Fibroblast of skin of right quadriceps (primary cell): ENCODE data around the gene SSR2.
"Not testable (repeated sequence)": the region's sequence is repeated elsewhere in the genome, so short reads cannot be mapped to it uniquely, and the experiment has no call there.

Experiments used
- DNase-seq: peaks from one replicate; pipeline ENCODE4 v3.0.0-alpha.2; 2013

SSR2 gene

GRCh38 chr1:155989242-155990004 lies 31.3 kb downstream of the SSR2 start:
- DNase-seq = peak; percentile 72

DNA sequence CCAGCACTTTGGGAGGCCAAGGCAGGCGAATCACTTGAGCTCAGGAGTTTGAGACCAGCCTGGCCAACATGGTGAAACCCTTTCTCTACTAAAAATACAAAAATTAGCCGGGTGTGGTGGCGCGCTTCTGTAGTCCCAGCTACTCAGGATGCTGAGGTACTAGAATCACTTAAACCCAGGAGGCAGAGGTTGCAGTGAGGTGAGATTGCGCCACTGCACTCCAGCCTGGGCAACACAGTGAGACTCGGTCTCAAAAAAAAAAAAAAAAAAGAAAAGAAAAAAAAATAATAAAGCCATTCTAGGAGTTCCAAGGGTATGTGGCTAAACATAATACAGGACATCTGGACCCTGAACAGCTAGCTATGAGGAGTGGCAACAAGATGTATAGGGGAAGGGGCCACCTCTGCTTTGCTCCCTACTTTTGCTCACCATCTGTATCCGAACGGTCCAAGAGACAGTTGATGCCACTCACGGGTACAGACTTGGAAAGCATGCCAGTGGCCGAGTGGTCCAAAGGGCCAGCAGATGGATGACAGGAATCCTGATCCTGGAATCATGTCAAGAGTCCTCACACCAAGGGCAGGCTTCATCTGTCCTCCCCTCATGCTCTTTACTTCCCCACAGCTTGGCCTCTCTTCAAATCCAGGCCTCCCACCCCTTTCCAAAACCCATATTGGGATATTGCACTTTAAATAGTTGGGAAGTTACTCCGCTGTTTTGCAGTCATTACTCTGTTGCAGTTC lies 35.7 kb downstream of the SSR2 start:
- not testable (repeated sequence) for DNase-seq

- DNase-seq = no peak
These were observed 36.4 kb downstream of the SSR2 start for GRCh38 chr1:155984341-155984740.

GRCh38 chr1:155983191-155984024 lies 37.3 kb downstream of the SSR2 start:
- peak; percentile 100 for DNase-seq

DNA sequence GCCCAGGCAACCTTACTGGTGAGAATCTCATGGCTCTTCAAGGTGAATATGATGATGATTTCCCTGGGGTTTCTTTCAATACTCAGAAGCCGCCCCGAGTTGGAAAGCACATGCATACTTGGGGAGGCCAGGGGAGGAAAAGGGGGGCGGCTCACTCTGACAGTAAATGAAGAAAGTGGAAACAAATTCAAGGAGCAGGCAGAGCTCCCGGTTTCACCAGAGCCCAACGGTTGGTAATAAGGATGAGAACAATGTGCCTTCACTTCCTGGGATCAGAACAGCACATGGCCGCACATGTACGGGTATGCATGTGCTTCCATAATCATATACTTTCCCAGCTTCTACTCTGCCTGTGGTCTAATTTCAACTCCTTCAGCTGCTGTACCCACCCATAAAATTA lies 38.6 kb downstream of the SSR2 start:
- DNase-seq = no peak

GRCh38 chr1:155981266-155982088 lies 39.3 kb downstream of the SSR2 start:
- DNase-seq = peak; percentile 75

- DNase-seq = no peak
These were observed 41.0 kb downstream of the SSR2 start for GRCh38 chr1:155979597-155980343.

GRCh38 chr1:155978973-155979429 lies 41.8 kb downstream of the SSR2 start:
- DNase-seq = peak; percentile 57

DNA sequence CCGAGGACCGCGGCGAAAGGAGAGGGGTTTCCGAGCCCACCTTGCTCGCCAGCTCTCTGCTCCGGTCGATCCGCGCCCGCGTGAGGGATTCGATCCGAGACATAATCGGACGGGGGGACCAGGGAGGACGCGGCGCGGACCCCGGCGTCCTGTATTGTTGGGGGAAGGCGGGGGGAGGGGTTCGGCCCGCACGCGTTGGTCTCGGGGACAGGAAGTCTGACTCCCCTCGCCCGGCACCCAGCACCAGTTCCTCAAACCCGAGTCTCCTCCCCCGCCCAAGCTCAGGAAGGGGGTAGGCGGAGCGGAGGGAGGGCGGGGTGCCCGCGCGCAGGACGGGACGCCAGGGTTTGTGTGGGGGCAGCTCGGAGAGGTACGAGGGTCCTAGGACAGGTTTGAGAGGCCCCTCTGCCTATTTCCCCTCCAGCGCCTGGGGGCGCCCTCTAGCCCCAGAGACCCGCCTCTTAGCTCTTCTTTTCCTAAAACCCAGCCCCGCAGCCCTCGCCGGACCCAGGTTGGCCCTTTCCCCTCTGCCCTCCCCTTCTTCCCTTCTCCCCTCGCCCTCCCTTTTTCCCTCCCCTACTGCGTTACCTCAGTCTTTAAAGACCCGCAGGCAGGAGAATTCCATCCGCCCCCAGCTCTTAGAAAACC lies 42.3 kb downstream of the SSR2 start, which contains the start of gene ARHGEF2:
TSS of gene ARHGEF2 (minus strand) at position 223 of the 648 bp plus-strand sequence. CDS start at position 103, 120 bp downstream.
- DNase-seq = peak; percentile 86

- DNase-seq = peak; percentile 33
These were observed 42.9 kb downstream of the SSR2 start for GRCh38 chr1:155977690-155978324.

- DNase-seq = no peak
These were observed 43.6 kb downstream of the SSR2 start for GRCh38 chr1:155976913-155977689.

DNA sequence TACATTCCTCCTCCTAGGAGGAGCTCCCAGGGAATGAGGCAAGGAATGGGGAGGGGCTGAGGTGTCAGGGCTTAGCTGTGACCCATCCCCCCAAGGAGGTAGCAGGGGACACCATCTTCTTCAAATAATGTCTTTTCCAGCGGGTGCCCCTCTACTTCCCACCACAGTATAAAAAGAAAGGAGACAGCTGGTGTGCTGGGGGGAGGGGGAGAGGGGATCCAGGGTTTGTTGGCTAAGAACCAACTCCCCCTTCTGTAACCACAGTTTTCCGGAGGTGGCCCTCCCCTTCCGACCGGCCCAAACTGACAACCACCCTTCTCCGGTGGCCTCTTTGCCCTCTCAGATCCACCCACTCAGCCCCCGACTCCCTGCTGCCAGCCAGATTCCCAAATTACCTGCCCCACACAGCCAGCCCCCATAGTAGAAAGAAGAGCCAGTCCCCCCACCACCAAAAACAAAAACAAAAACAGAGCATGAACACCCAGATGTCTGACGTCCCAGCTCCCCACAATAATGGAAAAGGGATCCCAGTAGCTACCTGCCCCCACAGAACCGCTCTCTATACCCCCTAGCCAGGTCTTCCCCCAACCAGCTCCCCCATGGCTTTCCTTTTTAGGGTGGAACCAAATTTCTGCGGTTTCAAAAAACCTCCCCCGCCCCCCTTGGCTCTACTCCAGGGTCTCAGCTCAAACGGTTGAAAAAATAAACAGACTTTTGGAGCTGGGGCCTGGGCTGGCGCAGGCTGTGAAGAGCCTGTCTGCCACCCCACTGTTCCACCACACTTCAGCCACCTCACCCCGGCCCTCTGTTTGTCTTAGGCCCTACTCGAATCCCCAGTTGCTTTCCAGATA lies 44.5 kb downstream of the SSR2 start:
- DNase-seq = peak; percentile 89

DNA sequence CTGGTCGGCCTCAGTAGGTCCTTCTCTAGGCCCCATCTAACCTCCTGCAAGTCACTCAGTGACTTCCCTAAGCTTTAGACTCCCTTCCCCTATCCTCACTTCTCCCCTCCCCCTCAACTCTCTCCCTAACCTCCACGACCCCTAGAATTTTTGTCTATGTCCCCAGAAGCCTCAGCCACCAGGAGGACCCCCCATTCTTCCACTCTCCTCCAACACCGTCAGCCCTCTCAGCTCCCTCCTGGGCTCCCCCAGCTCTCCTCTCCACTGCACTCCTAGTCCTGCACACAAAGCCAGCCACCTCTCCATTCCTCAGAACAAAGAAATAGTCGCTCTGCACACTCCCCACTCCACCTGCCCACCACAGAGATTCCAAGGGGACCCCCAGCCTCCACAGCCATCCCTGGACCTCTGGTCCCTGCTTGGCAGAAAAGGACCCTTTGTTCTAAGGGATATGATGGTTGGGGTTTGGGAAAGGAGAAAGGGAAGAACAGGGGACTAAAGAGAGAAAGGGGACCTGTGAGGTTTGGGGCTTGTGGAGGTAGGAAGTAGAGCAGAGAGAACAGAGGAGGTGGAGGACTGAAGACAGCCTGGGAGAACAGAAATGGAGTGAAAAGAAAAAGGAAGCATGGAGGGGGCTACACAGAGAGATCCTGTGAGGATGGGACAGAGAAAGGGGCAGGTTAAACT lies 45.2 kb downstream of the SSR2 start:
- DNase-seq = no peak

- DNase-seq = no peak
These were observed 46.3 kb downstream of the SSR2 start for GRCh38 chr1:155974208-155975115.

DNA sequence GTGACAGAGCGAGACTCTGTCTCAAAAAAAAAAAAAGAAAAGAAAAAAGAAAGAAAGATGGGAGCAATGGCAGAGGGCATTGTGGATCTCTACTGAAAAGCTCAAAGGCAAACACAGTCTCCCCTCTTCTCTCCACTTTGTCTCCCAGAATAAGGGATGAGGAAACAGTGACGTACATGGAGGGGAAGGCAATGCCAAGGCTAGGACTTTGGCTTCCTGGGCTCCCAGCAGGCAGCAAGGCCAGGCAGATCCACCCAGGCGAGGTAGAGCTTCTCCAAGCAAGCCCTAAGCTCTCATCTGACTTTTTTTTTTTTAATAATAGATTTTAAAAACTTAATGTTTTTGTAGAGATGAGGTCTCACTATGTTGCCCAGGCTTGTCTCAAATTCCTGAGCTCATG lies 47.0 kb downstream of the SSR2 start:
- no peak for DNase-seq

DNA sequence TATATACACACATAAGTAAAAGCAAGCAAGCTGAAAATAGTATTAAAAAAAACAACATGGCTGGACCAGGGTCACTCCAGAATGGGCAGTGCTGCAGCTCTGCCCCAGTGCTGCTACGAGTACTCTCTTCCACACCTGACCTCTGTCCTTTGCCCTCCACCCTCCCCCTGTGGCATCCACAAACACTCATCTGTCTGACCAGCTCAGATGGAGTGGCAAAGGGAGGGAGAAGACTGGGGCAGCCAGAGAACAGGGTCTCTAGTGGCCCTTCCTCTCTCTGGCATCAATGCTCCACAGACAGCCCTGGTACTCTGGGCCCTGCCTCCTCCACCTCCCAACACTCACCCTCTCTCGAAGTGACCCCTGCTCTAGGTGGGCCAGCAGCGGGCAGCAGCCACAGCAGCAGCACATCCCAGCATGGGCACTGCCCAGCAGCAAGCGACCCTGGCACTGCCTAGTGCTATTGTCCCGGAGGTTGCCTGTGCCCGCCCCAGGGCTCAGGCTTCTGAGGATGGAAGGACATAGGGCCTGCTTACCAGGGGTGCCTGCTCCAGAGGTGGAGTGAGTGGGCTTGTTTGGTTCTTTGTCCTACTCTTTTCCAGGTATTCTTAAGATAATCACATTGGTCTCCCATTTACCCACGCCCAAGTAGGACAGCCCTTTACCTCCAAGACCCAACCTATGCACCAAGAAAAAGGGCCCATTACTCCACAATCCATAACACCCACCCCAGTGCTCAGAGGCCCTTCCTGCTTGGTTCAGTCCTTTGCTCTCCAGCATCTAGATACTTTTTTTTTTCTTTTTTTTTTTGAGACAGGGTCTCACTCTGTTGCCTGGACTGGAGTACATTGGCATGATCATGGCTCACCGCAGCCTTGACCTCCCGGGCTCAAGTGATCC lies 48.6 kb downstream of the SSR2 start:
- no peak for DNase-seq
